Measurements from ENCODE around the gene STARD10. TPM values are rescaled to one million over a fixed set of nuclear protein-coding genes. Genes with fewer than 3 reads are reported as not detected.

The STARD10 gene
- total RNA-seq, 1 donor from 2014 or later: 19.8 TPM

DNA sequence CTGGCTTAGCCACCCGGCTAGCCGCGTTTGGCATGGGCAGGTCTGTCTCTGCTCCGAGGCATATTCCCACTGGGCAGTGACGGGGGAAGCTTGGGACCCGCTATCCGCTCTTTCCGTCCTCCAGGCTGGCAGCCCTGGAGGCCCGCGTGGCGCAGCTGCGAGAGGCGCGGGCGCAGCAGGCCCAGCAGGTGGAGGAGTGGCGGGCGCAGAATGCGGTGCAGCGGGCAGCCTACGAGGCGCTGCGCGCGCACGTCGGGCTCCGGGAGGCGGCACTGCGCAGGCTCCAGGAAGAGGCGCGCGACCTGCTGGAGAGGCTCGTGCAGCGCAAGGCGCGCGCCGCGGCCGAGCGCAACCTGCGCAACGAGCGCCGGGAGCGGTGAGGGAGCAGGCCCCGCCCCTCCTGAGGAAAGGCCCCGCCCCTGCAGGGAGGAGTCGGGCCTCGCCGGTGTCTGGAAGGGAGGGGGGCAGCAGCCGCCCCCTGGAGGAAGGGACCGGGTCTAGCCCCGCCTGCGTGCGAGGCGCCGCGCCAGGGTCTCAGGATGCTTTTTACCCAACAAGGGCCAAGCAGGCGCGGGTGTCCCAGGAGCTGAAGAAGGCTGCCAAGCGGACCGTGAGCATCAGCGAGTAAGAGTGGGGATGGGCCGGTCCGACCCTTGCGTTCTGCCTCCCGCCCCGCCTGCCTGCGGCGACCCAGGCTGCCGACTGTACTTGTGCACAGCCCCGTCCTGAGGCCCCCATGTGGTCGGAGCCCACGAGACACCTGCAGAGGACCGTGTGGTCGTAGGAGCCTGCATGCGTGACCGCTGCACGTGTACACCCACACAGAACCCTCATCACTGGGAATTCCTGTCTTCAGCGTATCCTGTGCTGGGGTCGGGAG lies 28.3 kb upstream of the STARD10 start:
- H3K36me3 Mint-ChIP-seq (ENCODE audit: low read depth): peaks cover 40% of the 10 kb centered on the region
- DNase-seq (ENCODE audit: low spot score): peak; percentile 59
- intact Hi-C loops (cut with micrococcal nuclease): no loop called here
- H3K4me3 Mint-ChIP-seq: no peak overlapping the region
- H3K27me3 Mint-ChIP-seq (ENCODE audit: insufficient read depth): no peaks in the 10 kb centered on the region
- peaks cover 23% of the 10 kb centered on the region for H3K4me1 Mint-ChIP-seq (ENCODE audit: low read depth)
- no peaks in the 10 kb centered on the region for H3K9me3 Mint-ChIP-seq
- H3K27ac Mint-ChIP-seq: peak overlapping the region; percentile 40

DNA sequence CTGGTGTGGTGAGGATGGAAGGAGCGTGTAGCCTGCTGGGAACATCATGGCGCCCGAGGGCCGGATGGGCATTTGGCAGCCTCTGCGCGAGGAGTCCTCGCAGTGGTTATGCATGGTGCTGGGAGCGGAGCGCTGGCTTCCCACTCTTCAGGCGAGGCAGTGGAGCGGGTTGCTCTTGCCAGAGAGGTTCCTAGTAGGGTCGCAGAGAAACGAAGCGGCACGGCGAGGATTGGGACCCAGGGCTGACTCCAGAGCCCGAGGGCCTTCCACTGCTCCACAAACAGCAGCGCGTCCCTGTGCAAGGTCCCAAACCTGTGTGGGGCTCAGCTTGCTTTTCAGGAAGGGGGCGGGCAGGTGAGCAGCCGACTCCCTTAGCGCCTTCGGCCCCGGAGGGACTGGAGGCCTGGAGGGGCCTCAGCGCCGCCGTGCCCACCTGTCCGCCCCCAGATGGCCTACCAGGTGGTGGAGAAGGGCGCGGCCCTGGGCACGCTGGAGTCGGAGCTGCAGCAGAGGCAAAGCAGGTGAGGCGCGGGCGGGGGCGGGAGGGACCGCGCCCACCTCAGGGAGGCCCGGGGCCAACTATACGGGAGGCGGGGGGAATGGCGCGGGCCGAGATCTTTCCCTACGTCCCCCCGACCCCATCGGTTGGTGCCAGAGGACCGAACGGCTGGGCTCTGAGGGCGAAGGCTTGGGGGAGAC lies 27.5 kb upstream of the STARD10 start:
- Mint-ChIP-seq H3K9me3 (no peaks in the 10 kb centered on the region), H3K36me3 (ENCODE audit: low read depth) (peaks cover 40% of the 10 kb centered on the region), H3K27ac (no peak overlapping the region), H3K27me3 (ENCODE audit: insufficient read depth) (no peaks in the 10 kb centered on the region), H3K4me1 (ENCODE audit: low read depth) (peaks cover 19% of the 10 kb centered on the region), H3K4me3 (no peak overlapping the region)
- no peak for DNase-seq (ENCODE audit: low spot score)
- intact Hi-C loops (cut with micrococcal nuclease): no loop called here

DNA sequence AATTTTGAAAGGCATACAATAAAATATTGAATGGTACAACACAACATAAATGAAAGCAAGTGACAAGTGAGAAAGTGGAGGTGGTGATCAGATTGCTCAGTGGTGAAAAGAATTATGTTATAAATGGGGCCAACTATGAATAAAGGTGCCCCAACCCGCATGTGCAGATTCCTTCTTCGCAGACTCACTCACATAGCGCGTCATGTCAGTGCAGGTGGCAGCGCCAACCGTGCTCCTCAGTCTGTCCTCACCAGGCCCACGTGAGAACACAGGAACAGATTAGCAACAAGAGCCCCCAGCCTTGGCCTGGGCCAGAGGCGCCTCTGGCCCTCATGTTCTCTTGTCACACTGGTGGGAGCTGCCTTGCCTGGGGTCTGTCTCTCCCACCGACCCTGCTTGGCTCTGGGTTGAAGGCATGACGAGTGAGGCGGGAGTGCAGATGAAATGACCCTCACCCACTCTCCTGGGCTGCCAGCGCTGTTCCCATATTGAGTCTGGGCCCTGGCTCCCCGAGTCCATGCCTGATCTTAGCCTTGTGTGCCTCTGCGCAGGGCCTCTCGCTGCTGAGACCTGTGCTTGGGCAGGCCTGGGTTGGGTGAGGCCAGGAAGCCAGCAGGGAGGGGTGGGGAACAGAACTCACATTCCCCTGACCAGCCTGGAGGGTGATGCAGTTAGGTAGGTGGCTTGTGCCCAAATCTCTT lies 26.7 kb upstream of the STARD10 start:
- intact Hi-C loops (cut with micrococcal nuclease): no loop called here
- H3K36me3 Mint-ChIP-seq (ENCODE audit: low read depth): peaks cover 42% of the 10 kb centered on the region
- DNase-seq (ENCODE audit: low spot score): no peak
- H3K4me3 Mint-ChIP-seq: no peak overlapping the region
- H3K27ac Mint-ChIP-seq: peak overlapping the region; percentile 13
- H3K27me3 Mint-ChIP-seq (ENCODE audit: insufficient read depth): no peaks in the 10 kb centered on the region
- no peaks in the 10 kb centered on the region for H3K9me3 Mint-ChIP-seq
- peaks cover 21% of the 10 kb centered on the region for H3K4me1 Mint-ChIP-seq (ENCODE audit: low read depth)

DNA sequence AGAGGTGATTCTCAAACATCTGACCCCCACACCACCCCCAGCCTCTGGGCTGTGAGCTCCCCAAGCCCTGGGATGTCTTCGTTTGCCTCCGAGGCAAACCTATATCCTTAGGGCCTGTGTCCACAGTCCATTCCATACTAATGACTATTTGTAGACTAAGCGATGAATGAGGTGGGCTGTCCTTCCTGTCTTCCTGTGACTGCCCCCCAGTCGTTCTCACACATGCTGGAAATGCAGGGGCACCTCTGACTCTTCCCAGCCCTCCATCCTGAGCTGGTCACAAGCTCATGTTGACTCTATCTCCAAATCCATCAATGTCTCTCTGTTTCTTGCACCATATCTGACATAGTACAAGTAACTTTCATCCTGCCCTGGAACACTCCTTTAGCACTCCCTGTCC lies 25.1 kb upstream of the STARD10 start:
- no peaks in the 10 kb centered on the region for H3K27me3 Mint-ChIP-seq (ENCODE audit: insufficient read depth)
- H3K9me3 Mint-ChIP-seq: no peaks in the 10 kb centered on the region
- H3K4me1 Mint-ChIP-seq (ENCODE audit: low read depth): peaks cover 30% of the 10 kb centered on the region
- H3K4me3 Mint-ChIP-seq: no peak overlapping the region
- intact Hi-C loops (cut with micrococcal nuclease): loop anchor here (10.0 kb wide), 1 partner anchor 714 kb away; the partner anchor contains the start of genes LAMTOR1 and TOMT
- H3K27ac Mint-ChIP-seq: no peak overlapping the region
- no peak for DNase-seq (ENCODE audit: low spot score)
- H3K36me3 Mint-ChIP-seq (ENCODE audit: low read depth): peaks cover 35% of the 10 kb centered on the region

DNA sequence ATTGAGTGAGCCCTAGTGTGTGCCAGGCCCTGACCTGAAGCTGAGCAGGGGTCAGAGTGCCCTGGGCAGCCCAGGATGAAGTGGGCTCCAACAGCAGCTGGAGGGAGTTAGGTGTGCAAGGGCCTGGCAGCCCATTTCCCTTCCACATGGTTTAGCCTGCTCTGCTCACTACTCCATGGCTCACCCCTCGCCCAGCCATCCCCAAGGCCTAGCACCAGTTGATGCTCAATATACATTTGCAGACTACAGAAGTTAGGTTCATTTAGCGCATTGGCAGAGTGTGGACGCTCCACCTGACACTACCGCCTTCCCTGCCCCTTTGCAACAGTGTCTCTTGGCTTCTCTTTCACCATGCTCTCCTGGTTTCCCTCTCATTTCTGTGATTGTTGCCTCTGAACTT lies 24.1 kb upstream of the STARD10 start:
- Mint-ChIP-seq H3K4me1 (ENCODE audit: low read depth) (peaks cover 34% of the 10 kb centered on the region), H3K9me3 (no peaks in the 10 kb centered on the region), H3K4me3 (peak overlapping the region; percentile 38), H3K36me3 (ENCODE audit: low read depth) (peaks cover 37% of the 10 kb centered on the region), H3K27ac (peak overlapping the region; percentile 64), H3K27me3 (ENCODE audit: insufficient read depth) (no peaks in the 10 kb centered on the region)
- intact Hi-C loops (cut with micrococcal nuclease): loop anchor here (10.0 kb wide), 1 partner anchor 713 kb away; the partner anchor contains the start of genes LAMTOR1 and TOMT
- no peak for DNase-seq (ENCODE audit: low spot score)

DNA sequence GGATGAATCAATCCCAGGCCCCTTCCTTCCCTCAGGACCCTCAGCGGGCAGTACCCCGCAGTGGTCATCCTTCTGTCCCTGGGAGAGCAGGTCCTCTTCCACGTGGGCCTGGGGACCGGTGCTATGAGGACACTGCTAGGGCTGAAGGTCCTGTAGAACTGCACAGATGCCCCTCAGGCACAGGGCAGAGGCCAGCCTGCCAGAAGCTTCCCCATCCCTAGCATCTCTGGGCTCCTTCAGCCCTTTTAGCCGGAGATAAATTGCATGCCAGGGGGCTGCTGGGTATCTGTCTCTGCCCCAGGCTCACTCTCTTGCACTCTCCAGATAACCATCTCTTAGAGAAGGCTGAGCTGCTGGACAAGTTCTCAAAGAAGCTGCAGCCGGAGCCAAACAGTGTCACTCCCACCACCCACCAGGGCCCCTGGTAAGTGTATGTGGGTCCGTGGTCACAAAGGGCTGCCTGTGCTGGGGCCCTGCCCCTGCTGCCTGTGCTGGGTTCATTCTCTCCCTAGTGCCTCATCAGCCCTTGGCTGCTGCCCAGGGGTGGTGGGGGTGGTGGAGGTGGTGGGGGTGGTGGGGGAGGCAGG lies 22.6 kb upstream of the STARD10 start:
- Mint-ChIP-seq H3K27me3 (ENCODE audit: insufficient read depth) (no peaks in the 10 kb centered on the region), H3K27ac (peak overlapping the region; percentile 98), H3K4me3 (peak overlapping the region; percentile 99), H3K4me1 (ENCODE audit: low read depth) (peaks cover 46% of the 10 kb centered on the region), H3K36me3 (ENCODE audit: low read depth) (peaks cover 45% of the 10 kb centered on the region), H3K9me3 (no peaks in the 10 kb centered on the region)
- DNase-seq (ENCODE audit: low spot score): no peak
- intact Hi-C loops (cut with micrococcal nuclease): loop anchor here (10.0 kb wide), 1 partner anchor 712 kb away; the partner anchor contains the start of genes LAMTOR1 and TOMT

DNA sequence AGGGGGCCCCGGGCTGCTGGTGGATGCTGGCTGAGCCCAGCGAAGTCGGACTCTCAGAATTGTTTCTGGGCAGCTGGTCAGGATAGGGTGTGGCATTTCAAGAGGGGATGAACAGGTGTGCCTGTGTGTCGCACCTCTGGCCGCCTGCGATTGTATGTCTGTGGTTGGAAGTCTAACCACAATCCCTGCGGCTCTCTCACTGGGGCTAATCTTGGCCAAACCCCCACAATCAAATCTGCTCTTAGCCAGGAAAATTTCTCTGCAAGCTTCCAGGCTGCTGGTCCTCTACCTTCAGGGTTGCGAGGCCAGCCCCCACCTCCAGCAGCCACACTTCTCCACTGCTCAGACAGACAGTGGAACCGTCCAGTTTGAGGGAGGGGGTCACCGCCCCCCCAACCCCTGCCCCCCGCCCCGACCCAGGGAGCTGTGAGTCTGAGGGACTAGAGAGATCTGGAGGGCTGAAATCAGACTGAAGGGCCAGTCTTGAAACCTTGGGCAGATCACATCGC lies 21.3 kb upstream of the STARD10 start:
- H3K36me3 Mint-ChIP-seq (ENCODE audit: low read depth): peaks cover 50% of the 10 kb centered on the region
- intact Hi-C loops (cut with micrococcal nuclease): loop anchor here (1.0 to 10.0 kb wide), 2 partner anchors 592 to 710 kb away; partner anchors contain the start of genes LAMTOR1 and TOMT
- no peaks in the 10 kb centered on the region for H3K9me3 Mint-ChIP-seq
- H3K4me1 Mint-ChIP-seq (ENCODE audit: low read depth): peaks cover 54% of the 10 kb centered on the region
- no peaks in the 10 kb centered on the region for H3K27me3 Mint-ChIP-seq (ENCODE audit: insufficient read depth)
- peak overlapping the region; percentile 99 for H3K4me3 Mint-ChIP-seq
- no peak for DNase-seq (ENCODE audit: low spot score)
- peak overlapping the region; percentile 98 for H3K27ac Mint-ChIP-seq

DNA sequence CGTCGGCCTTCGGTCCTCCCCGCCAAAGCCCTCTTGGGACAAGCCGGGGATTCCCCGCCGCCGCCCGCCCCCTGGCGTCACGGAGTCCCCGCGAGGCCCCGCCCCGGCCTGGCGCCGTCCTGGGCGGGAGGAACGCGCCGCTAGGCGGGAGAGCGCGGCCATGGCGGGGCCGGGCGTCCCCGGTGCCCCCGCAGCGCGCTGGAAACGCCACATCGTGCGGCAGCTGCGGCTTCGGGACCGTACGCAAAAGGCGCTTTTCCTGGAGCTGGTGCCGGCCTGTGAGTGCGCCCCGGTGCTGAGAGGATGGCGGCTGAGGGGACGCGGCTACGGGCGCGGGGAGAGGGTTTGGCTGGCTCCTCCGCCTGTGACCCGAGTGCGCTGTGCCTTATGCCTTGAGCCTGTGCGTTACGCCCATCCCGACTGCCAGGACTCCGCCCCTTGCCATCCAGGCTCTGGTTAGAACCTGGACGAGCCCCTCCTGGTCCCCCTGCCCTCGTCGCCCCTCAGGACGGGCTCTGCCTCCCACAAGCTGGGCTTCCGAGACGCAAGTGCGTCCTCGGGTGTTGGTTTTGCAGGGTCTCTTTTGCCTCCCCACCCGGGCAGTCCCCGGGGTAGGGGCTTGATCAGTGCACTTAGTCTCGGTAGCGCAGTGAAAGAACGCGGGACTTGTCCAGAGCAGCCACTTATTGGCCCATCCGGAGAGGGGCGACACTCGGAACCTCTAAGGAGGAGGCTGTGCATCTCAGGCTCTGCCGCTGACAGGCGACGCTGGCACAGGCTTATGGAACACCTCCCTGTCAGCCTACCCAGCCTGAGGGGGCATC lies 20.7 kb upstream of the STARD10 start, which contains the start of gene ATG16L2:
TSS of gene ATG16L2 (plus strand) at position 126 of the 824 bp plus-strand sequence. CDS start at position 161, 35 bp downstream.
- peaks cover 54% of the 10 kb centered on the region for H3K4me1 Mint-ChIP-seq (ENCODE audit: low read depth)
- H3K4me3 Mint-ChIP-seq: peak within 1 kb of the TSS; percentile 99
- peak; percentile 90 for DNase-seq (ENCODE audit: low spot score)
- H3K9me3 Mint-ChIP-seq: no peaks in the 10 kb centered on the region
- no peaks in the 10 kb centered on the region for H3K27me3 Mint-ChIP-seq (ENCODE audit: insufficient read depth)
- peaks cover 50% of the 10 kb centered on the region for H3K36me3 Mint-ChIP-seq (ENCODE audit: low read depth)
- intact Hi-C loops (cut with micrococcal nuclease): loop anchor here (1.0 to 10.0 kb wide), 6 partner anchors 62 to 1778 kb away; partner anchors contain the start of genes ARAP1, CLPB, LAMTOR1 and POLD3
- H3K27ac Mint-ChIP-seq: peak within 1 kb of the TSS; percentile 98

DNA sequence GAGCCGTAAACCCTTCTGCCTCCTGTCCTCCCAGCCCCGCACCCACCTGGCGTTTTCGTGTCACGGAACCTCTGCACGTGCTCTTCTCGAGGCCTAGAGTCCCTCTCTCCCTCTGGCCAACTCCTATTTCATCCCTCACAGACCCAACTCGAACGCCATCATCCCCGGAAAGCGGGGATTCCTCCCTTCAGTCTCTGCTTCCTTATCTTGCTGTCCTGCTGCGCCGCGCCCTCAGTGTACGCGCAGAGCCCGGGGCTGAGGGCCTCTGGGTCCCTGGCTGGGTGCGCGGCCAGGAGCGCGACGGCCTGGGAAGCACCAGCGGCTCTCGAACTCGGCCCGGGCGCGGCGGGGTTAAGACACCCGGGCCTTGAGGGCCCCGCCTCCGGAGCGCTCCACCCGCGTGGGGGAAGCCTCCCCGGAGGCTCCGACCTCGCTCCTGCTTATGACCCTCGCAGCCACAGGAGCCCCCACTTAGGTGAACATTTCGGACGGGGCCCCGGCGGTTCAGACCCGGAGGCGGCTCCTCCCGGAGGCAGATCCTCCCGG lies 20.0 kb upstream of the STARD10 start:
- Mint-ChIP-seq H3K27me3 (ENCODE audit: insufficient read depth) (no peaks in the 10 kb centered on the region), H3K4me1 (ENCODE audit: low read depth) (peaks cover 48% of the 10 kb centered on the region), H3K27ac (peak overlapping the region; percentile 97), H3K9me3 (no peaks in the 10 kb centered on the region), H3K36me3 (ENCODE audit: low read depth) (peaks cover 49% of the 10 kb centered on the region), H3K4me3 (peak overlapping the region; percentile 95)
- no peak for DNase-seq (ENCODE audit: low spot score)
- intact Hi-C loops (cut with micrococcal nuclease): loop anchor here (1.0 to 10.0 kb wide), 9 partner anchors 21 to 1778 kb away; partner anchors contain the start of genes ARAP1, CLPB, FCHSD2 and LAMTOR1

DNA sequence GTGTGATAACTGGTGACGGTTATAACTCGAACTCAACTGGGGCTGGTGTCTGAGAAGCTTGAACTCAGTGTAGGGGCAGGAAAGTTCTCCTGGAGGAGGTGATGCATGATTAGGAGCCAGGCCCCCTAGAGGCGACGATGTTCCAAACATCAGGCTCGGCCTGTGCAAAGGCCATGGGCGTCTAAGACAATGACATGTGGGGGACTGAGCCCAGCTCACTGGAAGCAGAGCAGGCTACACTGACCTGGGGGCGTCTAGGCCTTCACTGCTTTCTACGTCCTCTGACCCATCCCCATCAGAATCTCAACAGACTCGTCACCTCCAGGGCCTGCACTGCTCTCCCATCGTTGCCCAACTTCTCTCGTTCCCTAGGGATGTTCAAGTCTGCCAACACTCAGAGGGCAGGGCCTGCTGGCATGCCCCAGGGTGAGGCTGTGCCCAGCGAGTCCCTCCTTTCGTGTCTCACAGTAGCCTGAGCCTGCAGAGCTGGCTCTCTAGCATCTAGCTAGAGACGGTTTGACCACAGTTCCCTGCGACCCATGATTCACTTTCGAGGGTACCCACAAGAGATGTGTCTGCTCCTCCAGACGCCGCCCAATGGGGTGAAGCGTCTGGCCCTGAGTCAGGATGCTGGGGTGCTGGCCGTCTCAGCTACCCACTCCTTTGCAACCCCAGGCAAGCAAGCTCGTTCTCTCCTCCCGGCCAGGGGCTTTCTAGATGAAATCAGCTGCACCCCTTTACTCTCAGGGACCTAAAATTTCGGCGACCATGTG lies 19.3 kb upstream of the STARD10 start:
- no peaks in the 10 kb centered on the region for H3K9me3 Mint-ChIP-seq
- H3K27ac Mint-ChIP-seq: peak overlapping the region; percentile 97
- no peaks in the 10 kb centered on the region for H3K27me3 Mint-ChIP-seq (ENCODE audit: insufficient read depth)
- H3K36me3 Mint-ChIP-seq (ENCODE audit: low read depth): peaks cover 48% of the 10 kb centered on the region
- peak; percentile 61 for DNase-seq (ENCODE audit: low spot score)
- intact Hi-C loops (cut with micrococcal nuclease): loop anchor here (1.0 to 10.0 kb wide), 7 partner anchors 20 to 1779 kb away; partner anchors contain the start of genes CLPB, FCHSD2, LAMTOR1 and POLD3
- peaks cover 49% of the 10 kb centered on the region for H3K4me1 Mint-ChIP-seq (ENCODE audit: low read depth)
- H3K4me3 Mint-ChIP-seq: peak overlapping the region; percentile 95

All from activated T-helper 1 cell treated with anti-CD3 and anti-CD28 coated beads, Interleukin-12 subunit alpha, Interleukin-12 subunit beta, Interleukin-2, Interleukin-4 antibody, amounts not matched to agents 30 ng/mL and 10 ng/mL and 1 ng/mL, durations not matched to agents 14 hours and 24 hours and 36 hours (primary cell).